Activated CD4-positive, alpha-beta memory T cell treated with anti-CD3 and anti-CD28 coated beads, Interleukin-2, amount 10 ng/mL, durations not matched to agents 7 days and 5 days (primary cell): Measurements from ENCODE around the gene SHC2. TPM values are rescaled to one million over a fixed set of nuclear protein-coding genes. Genes with fewer than 3 reads are reported as not detected.
"Not testable (repeated sequence)": the region's sequence is repeated elsewhere in the genome, so short reads cannot be mapped to it uniquely, and the experiment has no call there.

Source experiments
- CTCF ChIA-PET: fragments of 350-600 bp; sonication (Branson Sonifier 250); formaldehyde crosslinking; loops from one replicate; lab custom pipeline; 2021; ENCODE audit warnings: antibody characterized with exemption, inconsistent platforms; lab: Charles Lee
- POLR2A ChIA-PET: fragments of 350-600 bp; sonication (Branson Sonifier 250); formaldehyde crosslinking; loops from one replicate; lab custom pipeline; 2021; ENCODE audit warnings: antibody characterized with exemption; lab: Charles Lee
- DNase-seq: peaks from one replicate; pipeline ENCODE4 v3.0.0-alpha.2; 2020
- H3K27ac Mint-ChIP-seq: one replicate; pipeline ENCODE4 v1.8.0; 2021; ENCODE audit warnings: mild to moderate bottlenecking, mixed read lengths
- H3K27me3 Mint-ChIP-seq: one replicate; pipeline ENCODE4 v1.8.0; 2021; ENCODE audit warnings: mixed read lengths
- H3K36me3 Mint-ChIP-seq: one replicate; pipeline ENCODE4 v1.8.0; 2021; ENCODE audit warnings: low read depth, mixed read lengths
- H3K4me1 Mint-ChIP-seq: one replicate; pipeline ENCODE4 v1.8.0; 2021; ENCODE audit warnings: mixed read lengths
- H3K4me3 Mint-ChIP-seq: one replicate; pipeline ENCODE4 v1.8.0; 2021; ENCODE audit warnings: mild to moderate bottlenecking, mixed read lengths
- H3K9me3 Mint-ChIP-seq: one replicate; pipeline ENCODE4 v1.8.0; 2021; ENCODE audit warnings: mixed read lengths
- total RNA-seq, 2 experiments: library from RNA; stranded (reverse); gene quantifications; one replicate each; pipeline ENCODE4 v1.2.3, GENCODE V29; 2021

The SHC2 gene
- total RNA-seq, 2 experiments from 2014 or later, result not detected

DNA sequence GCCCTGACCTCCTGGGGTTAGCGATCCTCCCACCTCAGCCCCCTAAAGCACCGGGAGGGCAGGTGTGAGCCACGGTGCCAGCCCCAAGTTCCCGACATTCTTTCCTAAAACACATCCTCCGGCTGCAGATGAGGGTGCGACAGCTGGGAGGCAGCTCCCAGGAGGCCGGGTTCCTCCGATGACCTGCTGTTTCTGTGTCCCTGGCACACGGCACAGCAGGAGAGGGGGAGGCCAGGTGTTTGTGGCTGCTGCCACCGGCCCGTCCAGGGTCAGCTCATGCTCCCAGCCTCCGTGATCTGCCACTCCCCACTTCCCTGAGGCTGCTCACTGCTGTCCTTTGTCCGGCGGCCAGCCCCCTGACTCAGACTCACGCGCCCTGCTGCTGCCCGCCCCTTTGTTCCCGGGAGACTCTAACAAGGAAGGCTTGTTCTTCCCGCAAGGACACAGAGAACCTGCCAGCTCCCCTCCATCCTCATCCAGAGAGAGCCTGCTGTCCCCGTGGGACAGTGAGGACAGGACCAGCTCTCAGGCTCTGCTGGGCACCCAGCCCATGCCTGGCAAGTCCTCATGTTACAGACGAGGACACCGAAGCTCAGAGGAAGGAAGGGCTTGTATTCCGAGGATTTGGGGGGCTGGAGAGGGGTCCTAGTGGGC lies 24.9 kb upstream of the SHC2 start:
- DNase-seq, result no peak
- H3K27ac Mint-ChIP-seq, result no peak overlapping the region
- ChIA-PET POLR2A (no interaction called here), CTCF (no interaction called here)
- no peak overlapping the region for H3K4me3 Mint-ChIP-seq
- H3K9me3 Mint-ChIP-seq, result peaks cover 16% of the 10 kb centered on the region
- peaks cover 15% of the 10 kb centered on the region for H3K36me3 Mint-ChIP-seq
- peaks cover 13% of the 10 kb centered on the region for H3K4me1 Mint-ChIP-seq
- peaks cover 4% of the 10 kb centered on the region for H3K27me3 Mint-ChIP-seq

DNA sequence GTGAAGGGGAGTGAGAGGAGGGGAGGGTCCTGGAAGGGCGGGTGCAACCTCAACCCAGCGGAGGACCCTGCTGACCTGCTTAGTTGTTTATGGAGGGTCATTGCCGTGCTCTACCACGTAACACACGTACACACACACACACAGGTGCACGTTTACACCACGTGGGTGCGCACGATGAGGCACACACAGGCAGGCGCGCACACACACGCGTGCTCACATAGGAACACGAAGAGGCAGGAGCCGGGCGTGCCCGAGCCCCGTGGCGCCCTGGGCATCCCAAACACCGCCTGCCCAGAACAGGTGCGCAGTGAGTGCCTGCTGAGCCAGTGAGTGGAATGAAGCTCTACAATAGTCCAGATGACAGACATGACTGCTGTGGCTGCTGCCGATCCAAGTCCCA lies 24.2 kb upstream of the SHC2 start:
- CTCF ChIA-PET, result no interaction called here
- Mint-ChIP-seq H3K9me3 (peaks cover 22% of the 10 kb centered on the region), H3K36me3 (peaks cover 21% of the 10 kb centered on the region)

DNA sequence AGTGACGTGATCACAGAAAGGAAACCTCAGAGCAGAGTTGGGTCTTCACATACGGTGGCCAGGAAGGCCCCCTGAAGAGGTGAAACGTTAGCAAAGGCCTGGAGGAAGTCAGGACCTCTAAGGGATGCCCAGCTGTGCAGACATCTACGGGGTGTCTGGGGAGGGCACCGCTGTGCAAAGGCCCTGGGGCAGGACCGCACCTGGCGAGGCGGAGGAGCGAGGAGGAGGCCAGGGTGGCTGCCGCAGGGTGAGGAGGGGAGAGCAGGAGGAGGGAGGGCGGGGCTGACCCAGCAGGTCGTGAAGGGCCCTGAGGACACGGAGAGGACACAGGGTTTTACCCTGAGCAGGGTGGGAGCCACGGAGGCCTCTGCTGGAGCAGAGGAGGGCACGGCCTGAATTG lies 23.7 kb upstream of the SHC2 start:
- POLR2A ChIA-PET, result no interaction called here
- H3K9me3 Mint-ChIP-seq, result peaks cover 25% of the 10 kb centered on the region
- peaks cover 4% of the 10 kb centered on the region for H3K27me3 Mint-ChIP-seq
- no peak overlapping the region for H3K4me3 Mint-ChIP-seq
- CTCF ChIA-PET, result no interaction called here
- peaks cover 15% of the 10 kb centered on the region for H3K4me1 Mint-ChIP-seq
- DNase-seq, result no peak
- H3K27ac Mint-ChIP-seq, result no peak overlapping the region
- peaks cover 25% of the 10 kb centered on the region for H3K36me3 Mint-ChIP-seq

More for the DNA sequence above, 24.2 kb upstream of the SHC2 start:
- POLR2A ChIA-PET, result no interaction called here
- Mint-ChIP-seq H3K4me3 (no peak overlapping the region), H3K4me1 (peaks cover 19% of the 10 kb centered on the region), H3K27me3 (peaks cover 4% of the 10 kb centered on the region), H3K27ac (no peak overlapping the region)
- no peak for DNase-seq

DNA sequence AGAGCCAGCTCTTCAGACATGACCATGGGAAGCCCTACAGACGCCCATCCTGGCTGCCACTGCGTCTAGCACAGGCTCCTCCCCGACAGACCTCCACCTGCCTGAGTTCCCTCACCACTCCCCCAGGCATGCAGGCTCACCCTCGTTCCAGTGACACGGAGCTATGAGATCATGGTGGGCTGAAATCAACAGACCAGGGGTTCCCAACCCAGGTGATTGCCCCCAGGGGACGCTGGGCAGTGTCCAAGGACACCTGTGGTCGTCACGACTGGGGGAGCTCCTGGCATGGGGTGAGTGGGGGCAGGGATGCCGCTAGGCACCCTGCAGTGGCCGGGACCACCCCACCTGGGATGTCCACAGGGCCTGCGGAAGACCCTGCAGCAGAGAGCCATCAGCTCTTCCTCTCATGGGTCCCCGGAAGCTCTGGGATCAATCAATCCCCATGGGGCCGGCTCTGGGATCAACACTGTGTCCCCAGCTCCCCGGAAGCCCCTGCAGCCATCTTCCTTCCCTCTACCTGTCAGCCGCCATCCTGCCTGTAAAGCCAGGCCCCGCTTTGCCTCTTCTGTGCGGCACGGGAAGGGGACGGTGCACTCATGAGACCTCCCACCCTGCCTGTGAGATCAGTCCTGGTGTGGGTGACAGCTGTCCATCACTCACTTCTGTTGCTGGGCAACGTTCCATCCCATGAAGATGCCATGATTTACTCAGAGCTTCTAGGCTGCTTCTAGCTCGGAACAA lies 22.7 kb upstream of the SHC2 start:
- ChIA-PET CTCF (no interaction called here), POLR2A (no interaction called here)
- Mint-ChIP-seq H3K4me3 (no peak overlapping the region), H3K27ac (no peak overlapping the region), H3K4me1 (peaks cover 13% of the 10 kb centered on the region), H3K36me3 (peaks cover 23% of the 10 kb centered on the region), H3K9me3 (peaks cover 25% of the 10 kb centered on the region), H3K27me3 (peaks cover 4% of the 10 kb centered on the region)
- no peak for DNase-seq

DNA sequence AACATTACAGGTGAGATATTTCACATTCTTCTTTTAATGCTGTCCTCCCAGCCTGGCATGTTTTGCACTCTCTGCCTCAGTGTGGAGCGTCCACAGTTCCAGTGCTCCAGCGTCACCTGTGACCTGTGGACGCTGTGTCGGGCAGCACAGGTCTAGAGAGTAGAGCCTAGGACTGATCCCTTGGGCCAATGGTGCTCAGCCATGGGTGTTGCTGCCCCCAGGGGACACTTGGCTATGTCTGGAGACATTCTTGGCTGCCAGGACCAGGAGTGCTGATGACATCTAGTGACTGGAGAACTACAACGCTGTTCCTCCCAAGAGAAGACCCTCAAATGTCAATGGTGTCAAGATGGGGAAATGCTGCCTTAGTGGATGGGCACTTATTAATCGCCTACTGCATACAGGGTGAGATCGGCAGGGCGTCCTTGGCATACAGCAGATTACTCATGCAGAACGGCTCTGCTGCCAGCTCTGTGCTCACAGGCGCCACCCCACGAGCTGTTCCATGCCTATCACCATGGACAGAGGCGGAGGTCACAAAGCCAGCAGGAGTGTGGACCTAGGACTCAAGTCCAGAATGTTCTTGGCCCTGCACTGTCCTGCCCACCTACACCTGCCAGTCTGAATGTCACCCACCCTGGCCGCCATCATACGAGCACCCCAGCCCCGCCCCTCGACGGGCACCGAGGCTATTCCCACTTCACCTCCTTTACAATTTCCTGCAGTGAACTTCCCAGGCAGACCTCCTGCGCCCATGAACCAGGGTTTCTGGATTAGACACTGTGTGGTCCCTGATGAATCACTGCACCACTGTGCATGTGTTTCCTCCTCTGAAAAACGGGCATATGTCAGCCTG lies 21.6 kb upstream of the SHC2 start:
- DNase-seq, result no peak
- ChIA-PET CTCF (no interaction called here), POLR2A (no interaction called here)
- Mint-ChIP-seq H3K9me3 (peaks cover 25% of the 10 kb centered on the region), H3K4me1 (peaks cover 8% of the 10 kb centered on the region), H3K4me3 (no peak overlapping the region), H3K27ac (no peak overlapping the region), H3K36me3 (peaks cover 21% of the 10 kb centered on the region), H3K27me3 (peaks cover 4% of the 10 kb centered on the region)

DNA sequence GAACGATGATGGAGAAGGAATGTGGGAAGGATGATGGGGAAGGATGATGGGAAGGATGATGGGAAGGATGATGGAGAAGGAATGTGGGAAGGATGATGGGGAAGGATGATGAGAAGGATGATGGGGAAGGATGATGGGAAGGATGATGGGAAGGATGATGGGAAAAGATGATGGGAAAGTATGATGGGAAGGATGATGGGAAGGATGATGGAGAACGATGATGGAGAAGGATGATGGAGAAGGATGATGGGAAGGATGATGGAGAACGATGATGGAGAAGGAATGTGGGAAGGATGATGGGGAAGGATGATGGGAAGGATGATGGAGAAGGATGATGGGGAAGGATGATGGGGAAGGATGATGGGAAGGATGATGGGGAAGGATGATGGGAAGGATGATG lies 20.3 kb upstream of the SHC2 start:
- H3K27me3 Mint-ChIP-seq, POLR2A ChIA-PET, H3K4me1 Mint-ChIP-seq, DNase-seq, CTCF ChIA-PET: not testable (repeated sequence)
- peak overlapping the region; percentile 49 for H3K4me3 Mint-ChIP-seq
- H3K9me3 Mint-ChIP-seq, result peaks cover 25% of the 10 kb centered on the region
- H3K27ac Mint-ChIP-seq, result peak overlapping the region; percentile 58
- peaks cover 21% of the 10 kb centered on the region for H3K36me3 Mint-ChIP-seq

DNA sequence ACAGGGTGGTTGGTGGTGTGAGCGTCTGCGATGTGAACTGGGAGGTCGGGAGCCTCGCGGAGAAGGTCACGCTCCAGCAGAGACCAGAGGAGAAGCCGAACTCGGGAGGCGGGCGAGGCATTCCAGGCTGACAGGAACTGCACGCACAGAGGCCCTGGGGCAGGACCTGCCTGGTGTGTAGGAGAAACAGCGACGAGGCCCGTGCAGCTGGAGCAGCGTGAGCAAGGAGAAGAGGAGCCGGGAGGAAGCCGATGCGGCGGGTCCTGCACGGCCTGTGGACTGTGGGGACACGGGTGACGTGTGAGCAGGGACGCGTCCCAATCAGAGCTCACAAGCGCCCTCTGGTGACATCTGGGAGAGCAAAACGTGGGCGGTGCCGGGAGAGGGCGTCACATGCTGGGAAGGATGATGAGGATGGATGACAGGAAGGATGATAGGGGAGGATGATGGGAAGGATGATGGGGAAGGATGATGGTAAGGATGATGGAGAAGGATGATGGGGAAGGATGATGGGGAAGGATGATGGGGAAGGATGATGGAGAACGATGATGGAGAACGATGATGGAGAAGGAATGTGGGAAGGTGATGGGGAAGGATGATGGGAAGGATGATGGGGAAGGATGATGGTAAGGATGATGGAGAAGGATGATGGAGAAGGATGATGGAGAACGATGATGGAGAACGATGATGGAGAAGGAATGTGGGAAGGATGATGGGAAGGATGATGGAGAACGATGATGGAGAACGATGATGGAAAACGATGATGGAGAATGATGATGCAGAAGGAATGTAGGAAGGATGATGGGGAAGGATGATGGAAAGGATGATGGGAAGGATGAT lies 19.4 kb upstream of the SHC2 start:
- H3K4me1 Mint-ChIP-seq, result peaks cover 8% of the 10 kb centered on the region
- H3K4me3 Mint-ChIP-seq, result peak overlapping the region; percentile 49
- ChIA-PET POLR2A (no interaction called here), CTCF (no interaction called here)
- peaks cover 21% of the 10 kb centered on the region for H3K36me3 Mint-ChIP-seq
- peak; percentile 36 for DNase-seq
- peaks cover 25% of the 10 kb centered on the region for H3K9me3 Mint-ChIP-seq
- H3K27me3 Mint-ChIP-seq, result no peaks in the 10 kb centered on the region
- peak overlapping the region; percentile 58 for H3K27ac Mint-ChIP-seq

DNA sequence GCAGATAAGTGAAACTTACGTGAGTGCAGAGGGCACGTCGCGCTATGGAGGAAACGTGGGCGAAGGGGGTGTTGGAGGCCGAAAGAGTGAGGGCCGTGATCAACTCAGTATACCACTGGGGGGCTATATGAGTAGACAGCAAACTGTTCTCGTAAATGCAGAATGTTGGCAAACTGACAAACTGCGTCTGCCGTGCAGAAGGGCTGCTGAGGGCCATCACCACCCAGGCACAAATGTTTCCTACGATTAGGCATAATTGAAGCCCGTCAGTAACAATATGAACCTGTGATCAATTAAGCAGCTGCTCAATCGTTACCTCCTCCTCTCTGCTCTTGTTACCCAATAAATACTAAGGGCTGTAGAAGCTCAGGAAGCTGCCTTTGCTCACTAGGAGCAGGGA lies 18.1 kb upstream of the SHC2 start:
- Mint-ChIP-seq H3K27me3 (no peaks in the 10 kb centered on the region), H3K4me1 (peaks cover 8% of the 10 kb centered on the region)

DNA sequence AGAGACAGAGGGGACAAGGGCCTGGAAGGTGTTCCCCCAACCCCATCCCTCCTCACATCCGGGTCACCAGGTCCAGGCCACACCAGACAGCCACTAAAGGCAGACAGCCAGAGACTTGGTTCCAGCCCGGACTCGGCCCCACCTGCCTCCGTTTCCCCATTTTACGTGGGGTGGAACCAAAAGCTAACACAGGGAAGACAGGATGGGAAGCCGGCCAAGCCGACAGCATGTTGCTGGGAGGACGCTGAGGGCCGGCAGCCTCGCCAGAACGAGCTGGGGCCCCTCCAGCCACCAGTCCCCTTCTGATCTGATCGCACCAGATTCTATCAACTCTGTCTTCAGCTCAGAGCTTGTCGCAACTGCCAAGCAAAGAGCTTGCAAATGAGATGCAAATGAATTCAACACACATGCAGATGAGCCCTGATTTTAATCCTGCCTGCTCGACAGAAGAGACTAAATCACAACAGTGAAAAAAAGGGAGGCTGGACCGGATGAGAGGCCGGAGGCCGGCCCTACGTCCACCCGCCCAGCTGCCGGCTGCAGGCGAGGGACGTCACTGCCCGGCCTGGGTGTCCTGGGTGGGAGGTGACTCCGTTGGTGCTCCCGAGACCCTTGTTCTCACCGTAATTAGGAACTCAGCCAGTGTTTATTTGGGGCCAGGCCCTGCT lies 17.5 kb upstream of the SHC2 start:
- Mint-ChIP-seq H3K4me3 (no peak overlapping the region), H3K9me3 (peaks cover 23% of the 10 kb centered on the region), H3K36me3 (peaks cover 21% of the 10 kb centered on the region), H3K27me3 (no peaks in the 10 kb centered on the region), H3K27ac (no peak overlapping the region), H3K4me1 (peaks cover 8% of the 10 kb centered on the region)
- ChIA-PET POLR2A (interaction anchor here (0.8 kb wide), 1 partner anchor 27 kb away, joined by 3 read pairs; no protein-coding TSS in a partner anchor), CTCF (no interaction called here)
- DNase-seq, result no peak

More for the DNA sequence above, 18.1 kb upstream of the SHC2 start:
- no peak overlapping the region for H3K27ac Mint-ChIP-seq
- H3K36me3 Mint-ChIP-seq, result peaks cover 21% of the 10 kb centered on the region
- CTCF ChIA-PET, result no interaction called here
- H3K9me3 Mint-ChIP-seq, result peaks cover 25% of the 10 kb centered on the region
- POLR2A ChIA-PET, result no interaction called here
- no peak overlapping the region for H3K4me3 Mint-ChIP-seq
- DNase-seq, result no peak

DNA sequence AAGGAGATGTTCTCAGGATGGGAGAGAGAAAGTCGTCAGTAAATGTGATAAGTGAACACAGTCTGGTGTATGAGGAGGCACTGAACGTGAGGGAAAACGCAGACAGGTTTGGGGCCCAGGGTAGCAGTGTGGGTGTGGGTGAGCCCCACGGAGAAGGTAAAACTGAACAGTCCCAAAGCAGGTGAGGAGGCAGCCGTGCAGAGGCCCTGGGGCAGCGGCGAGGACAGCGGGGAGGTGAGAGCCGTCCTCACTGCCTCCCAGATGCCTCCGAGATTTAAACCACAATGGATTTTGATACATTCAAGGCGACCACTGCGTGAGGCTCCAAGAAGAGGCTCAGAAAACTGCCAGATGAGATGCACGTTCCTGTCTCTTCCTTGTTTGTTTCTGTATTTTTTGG lies 14.5 kb upstream of the SHC2 start:
- Mint-ChIP-seq H3K4me1 (peaks cover 3% of the 10 kb centered on the region), H3K9me3 (peaks cover 6% of the 10 kb centered on the region), H3K27ac (no peak overlapping the region), H3K4me3 (no peak overlapping the region), H3K27me3 (no peaks in the 10 kb centered on the region), H3K36me3 (peaks cover 7% of the 10 kb centered on the region)
- CTCF ChIA-PET, result no interaction called here
- POLR2A ChIA-PET, result no interaction called here
- DNase-seq, result no peak

DNA sequence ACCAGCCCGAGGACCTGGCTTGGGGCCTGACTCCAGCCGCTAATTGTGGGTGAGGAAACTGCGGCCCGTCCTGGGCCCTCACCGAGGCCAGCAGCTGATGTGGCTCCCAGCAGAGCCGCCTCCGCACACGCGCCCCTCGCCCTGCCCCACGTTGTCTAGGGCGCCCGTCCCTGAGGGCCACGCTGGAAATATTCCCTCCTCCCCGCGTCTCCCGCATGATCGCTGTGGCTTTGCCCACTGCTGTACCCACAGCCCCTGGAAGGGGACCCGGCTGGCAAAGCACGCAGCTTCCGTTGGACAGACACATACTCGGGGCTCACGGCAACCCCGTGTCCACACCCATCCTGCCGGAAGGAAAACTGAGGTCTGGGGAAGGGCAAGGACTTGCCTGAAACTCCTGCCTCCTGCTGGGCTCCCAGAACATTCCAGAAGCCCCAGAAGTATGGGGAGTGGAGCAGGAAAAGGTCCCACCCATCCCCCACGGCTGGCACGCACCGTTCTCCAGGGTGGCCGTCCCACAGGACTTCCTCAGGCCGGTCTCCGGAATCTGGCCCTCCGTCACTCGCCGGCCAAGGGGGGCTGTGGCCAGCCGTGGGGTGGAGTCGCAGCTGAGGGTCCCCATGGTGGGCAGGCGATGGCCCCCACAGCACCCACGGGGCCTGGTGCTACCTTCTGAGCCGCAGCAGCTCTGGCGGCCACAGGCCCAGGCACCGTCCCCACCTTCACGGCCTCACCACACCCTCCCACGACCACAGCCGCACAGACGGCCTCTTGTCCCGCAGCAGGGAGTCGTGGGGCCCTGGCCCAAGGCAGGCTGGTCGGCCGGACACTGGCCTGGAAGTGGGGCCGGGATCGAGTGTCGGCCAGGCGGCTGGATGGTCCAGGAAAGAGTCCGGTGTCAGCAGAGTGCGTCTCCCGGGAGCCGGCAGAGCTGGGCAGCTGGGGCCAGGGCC lies 13.6 kb upstream of the SHC2 start:
- Mint-ChIP-seq H3K36me3 (no peaks in the 10 kb centered on the region), H3K9me3 (no peaks in the 10 kb centered on the region), H3K4me1 (no peaks in the 10 kb centered on the region), H3K4me3 (no peak overlapping the region), H3K27me3 (no peaks in the 10 kb centered on the region), H3K27ac (no peak overlapping the region)
- ChIA-PET CTCF (no interaction called here), POLR2A (no interaction called here)
- no peak for DNase-seq
